C4-2B (cell line): ENCODE data around the gene ARRDC5.
"Not testable (repeated sequence)": the region's sequence is repeated elsewhere in the genome, so short reads cannot be mapped to it uniquely, and the experiment has no call there.

Experiments used
- H3K27ac ChIP-seq: fragments of 450-650 bp; 2 replicates; pipeline ENCODE4 v1.5.1; 2017
- ZFX ChIP-seq: fragments of 450-650 bp; IDR thresholded peaks from 2 replicates; pipeline ENCODE4 v1.6.1; 2017
- TF ChIP-seq, protein P1 (sequence below): fragments of 450-650 bp; conservative IDR thresholded peaks from 2 replicates; pipeline ENCODE4 v1.5.1; 2017; ENCODE audit warnings: mild to moderate bottlenecking

The ARRDC5 gene

DNA sequence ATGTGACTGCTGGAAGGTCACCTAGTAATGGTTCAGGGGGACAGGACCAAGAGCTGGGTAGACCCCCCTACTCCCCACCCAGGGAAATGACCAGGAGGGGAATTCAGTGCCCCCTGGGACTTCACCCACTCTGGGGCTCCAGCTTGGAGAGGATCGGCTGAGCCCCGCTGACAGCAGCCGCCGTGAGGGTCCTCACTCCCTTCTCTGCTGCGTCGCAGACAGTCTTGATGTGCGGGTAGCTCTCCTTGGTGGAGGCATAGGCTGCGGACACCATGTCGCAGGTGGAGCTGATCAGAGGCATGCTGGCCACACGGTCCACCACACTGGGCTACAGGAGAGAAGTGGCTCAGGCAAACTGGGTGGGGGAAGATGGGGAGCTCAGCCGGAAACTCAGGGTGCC lies 43.0 kb downstream of the ARRDC5 start:
- TF ChIP-seq ZFX: no peak
- TF ChIP-seq, protein P1, sequence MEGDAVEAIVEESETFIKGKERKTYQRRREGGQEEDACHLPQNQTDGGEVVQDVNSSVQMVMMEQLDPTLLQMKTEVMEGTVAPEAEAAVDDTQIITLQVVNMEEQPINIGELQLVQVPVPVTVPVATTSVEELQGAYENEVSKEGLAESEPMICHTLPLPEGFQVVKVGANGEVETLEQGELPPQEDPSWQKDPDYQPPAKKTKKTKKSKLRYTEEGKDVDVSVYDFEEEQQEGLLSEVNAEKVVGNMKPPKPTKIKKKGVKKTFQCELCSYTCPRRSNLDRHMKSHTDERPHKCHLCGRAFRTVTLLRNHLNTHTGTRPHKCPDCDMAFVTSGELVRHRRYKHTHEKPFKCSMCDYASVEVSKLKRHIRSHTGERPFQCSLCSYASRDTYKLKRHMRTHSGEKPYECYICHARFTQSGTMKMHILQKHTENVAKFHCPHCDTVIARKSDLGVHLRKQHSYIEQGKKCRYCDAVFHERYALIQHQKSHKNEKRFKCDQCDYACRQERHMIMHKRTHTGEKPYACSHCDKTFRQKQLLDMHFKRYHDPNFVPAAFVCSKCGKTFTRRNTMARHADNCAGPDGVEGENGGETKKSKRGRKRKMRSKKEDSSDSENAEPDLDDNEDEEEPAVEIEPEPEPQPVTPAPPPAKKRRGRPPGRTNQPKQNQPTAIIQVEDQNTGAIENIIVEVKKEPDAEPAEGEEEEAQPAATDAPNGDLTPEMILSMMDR: no peak
- H3K27ac ChIP-seq: no peak overlapping the region

DNA sequence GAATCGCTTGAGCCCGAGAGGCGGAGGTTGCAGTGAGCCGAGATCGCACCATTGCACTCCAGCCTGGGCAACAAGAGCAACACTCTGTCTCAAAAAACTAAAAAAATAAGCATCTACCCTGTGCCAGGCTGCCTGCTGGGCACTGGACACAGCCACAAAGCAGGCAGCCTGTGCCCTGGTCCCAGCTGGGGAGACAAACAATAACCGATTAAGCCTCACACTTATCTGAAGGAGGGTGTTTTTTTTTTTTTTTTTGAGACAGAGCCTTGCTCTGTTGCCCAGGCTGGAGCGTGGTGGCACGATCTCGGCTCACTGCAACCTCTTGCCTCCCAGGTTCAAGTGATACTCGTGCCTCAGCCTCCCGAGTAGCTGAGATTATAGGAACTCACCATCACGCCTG lies 46.2 kb downstream of the ARRDC5 start:
- H3K27ac ChIP-seq: not testable (repeated sequence)

DNA sequence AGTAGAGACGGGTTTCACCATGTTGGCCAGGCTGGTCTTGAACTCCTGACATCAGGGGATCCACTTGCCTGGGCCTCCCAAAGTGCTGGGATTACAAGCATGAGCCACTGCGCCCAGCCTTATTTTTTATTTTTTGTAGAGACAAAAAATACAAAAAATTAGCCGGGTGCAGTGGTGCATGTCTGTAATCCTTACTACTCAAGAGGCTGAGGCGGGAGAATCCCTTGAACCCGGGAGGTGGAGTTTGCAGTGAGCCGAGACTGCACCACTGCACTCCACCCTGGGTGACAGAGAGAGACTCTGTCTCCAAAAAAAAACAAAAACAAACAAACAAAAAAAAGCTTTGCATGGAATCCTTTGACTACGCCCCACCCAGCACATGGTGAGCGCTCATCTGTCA lies 49.2 kb downstream of the ARRDC5 start:
- not testable (repeated sequence) for H3K27ac ChIP-seq

DNA sequence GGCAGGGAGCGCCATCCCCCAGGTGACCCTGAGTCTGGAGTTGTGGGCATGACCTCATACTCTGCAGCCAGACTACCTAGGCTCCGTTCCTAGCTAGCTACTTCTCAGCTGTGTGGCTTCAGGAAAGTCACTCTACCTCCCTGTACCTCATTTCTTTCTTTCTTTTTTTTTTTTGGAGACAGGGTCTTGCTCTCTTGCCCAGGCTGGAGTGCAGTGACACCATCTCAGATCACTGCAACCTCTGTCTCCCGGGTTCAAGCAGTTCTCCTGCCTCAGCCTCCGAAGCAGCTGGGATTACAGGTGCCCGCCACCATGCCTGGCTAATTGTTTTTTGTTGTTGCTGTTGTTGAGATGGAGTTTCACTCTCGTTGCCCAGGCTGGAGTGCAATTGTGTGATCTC lies 50.2 kb downstream of the ARRDC5 start:
- H3K27ac ChIP-seq: no peak overlapping the region
- TF ChIP-seq, protein P1: no peak
- TF ChIP-seq ZFX: no peak

DNA sequence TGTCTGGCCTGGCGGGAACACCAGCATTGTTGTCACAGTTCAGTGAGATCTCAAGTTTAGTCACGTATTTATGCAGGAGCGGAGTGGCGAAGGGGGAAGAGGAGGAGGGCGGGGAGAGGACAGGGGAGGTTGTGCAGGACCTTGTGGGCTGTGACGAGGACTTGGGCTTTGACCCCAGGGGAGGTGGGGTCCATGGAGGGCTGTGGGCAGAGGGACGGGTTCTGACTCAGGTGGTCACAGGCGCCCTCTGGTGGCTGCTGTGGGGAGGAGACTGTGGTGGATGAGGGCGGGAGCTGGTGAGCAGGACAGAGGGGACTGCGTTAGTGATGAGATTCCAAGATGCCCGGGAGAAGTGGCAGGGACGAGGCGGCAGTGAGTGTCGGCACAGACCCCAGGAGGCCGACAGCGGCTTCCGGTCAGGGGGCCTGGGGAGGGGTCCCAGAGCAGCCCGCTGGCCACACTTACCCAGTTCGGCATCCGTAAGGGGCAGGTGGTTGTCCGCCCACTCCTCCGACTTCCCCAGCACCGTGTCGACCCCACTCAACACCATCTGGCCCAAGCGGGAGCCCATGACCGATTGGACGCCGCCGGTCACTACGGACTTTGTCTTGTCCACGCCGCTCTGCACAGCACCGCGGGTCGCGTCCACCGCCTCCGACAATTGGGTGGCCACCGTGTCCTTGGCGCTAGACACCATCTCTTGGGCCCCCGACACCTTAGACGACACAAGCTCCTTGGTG lies 51.0 kb downstream of the ARRDC5 start:
- no peak overlapping the region for H3K27ac ChIP-seq
- no peak for TF ChIP-seq ZFX
- TF ChIP-seq, protein P1: peak; percentile 87

DNA sequence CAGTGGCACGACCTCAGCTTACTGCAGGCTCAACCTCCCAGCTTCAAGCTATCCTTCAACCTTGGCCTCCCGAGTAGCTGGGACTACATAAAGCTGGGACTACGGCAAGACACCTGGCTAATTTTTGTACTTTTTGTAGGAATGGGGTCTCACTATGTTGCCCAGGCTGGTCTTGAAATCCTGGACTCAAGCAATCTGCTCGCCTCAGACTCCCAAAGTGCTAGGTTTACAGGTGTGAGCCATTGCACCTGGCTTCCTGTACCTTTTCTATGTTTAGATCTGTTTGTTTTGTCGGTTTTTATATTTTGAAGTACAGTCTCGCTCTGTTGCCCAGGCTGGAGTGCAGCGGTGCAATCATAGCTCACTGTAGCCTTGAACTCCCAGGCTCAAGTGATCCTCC lies 53.7 kb downstream of the ARRDC5 start:
- no peak overlapping the region for H3K27ac ChIP-seq
- no peak for TF ChIP-seq ZFX
- TF ChIP-seq, protein P1: no peak

DNA sequence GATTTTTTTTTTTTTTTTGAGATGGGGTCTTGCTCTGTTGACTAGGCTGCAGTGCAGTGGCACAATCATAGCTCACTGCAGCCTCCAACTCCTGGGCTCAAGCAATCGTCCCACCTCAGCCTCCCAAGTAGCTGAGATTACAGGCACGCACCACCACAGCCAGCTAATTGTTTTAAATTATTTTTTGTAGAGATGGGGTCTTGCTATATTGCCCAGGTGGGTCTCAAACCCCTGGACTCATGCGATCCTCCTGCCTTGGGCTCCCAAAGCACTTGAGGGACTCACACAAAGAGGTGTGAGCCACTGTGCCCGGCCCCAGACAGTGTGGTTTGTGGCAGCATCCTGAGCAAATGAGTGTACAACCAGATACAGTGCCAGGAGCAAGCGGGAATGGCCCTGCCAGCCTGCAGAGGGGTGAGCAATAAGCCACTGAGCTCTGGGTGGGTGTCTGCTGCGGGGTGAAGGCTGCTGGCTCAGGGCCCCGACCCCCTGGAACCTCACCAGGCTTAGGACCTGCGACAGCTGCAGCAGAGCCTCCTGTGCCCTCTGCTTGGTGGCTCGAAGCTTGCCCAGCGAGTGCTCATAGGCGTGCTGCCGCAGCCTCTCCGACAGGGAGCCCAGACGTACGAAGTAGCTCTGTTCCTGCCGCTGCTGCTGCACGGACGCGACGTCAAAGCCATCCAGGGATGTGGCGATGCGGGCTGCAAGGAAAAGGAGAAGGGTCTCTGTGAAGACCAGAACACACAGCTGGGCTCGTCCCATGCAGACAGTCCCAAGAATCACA lies 55.3 kb downstream of the ARRDC5 start:
- TF ChIP-seq ZFX: no peak
- TF ChIP-seq, protein P1: no peak
- H3K27ac ChIP-seq: no peak overlapping the region

DNA sequence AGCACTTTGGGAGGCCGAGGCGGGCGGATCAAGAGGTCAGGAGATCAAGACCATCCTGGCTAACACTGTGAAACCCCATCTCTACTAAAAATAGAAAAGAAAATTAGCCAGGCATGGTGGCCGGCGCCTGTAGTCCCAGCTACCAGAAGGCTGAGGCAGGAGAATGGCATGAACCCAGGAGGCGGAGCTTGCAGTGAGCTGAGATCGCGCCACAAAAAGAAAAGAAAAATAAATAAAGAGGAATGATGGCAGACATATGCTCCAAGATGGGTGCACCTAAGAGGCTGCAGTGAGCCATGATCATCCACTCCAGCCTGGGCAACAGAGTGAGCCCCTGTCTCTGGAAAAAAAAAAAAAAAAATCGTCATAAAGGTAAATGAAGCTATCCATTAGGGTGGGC lies 56.7 kb downstream of the ARRDC5 start:
- not testable (repeated sequence) for H3K27ac ChIP-seq
